Neural cell (in vitro differentiated cells): ENCODE data around the gene MRGPRE. TPM values are rescaled to one million over a fixed set of nuclear protein-coding genes. Genes with fewer than 3 reads are reported as not detected.

Source experiments
- H2AFZ ChIP-seq: fragments of 200-600, 300-800 bp; sonication (generic), shearing (Covaris generic); 2 replicates; pipeline ENCODE4 v1.6.0; 2014; ENCODE audit warnings: low read depth, mild to moderate bottlenecking, antibody characterized with exemption, low read length, moderate library complexity
- H3F3A ChIP-seq: fragments of 200-600 bp; shearing (Covaris generic); 2 replicates; pipeline ENCODE4 v1.6.1; 2016; ENCODE audit warnings: mild to moderate bottlenecking, moderate library complexity, mixed read lengths, antibody characterized with exemption, low read length; ENCODE audit not compliant: insufficient read depth, poor library complexity, severe bottlenecking
- H3K27ac ChIP-seq: fragments of 200-600, 300-800 bp; sonication (generic), shearing (Covaris generic); 2 replicates; pipeline ENCODE4 v1.5.1; 2014; ENCODE audit warnings: mild to moderate bottlenecking, low read length, moderate library complexity
- H3K27me3 ChIP-seq: fragments of 300-800, 200-600 bp; sonication (generic), shearing (Covaris generic); 2 replicates; pipeline ENCODE4 v1.6.0; 2014; ENCODE audit warnings: mild to moderate bottlenecking, low read depth, low read length, moderate library complexity; ENCODE audit not compliant: insufficient read depth
- H3K36me3 ChIP-seq: fragments of 300-800, 200-600 bp; sonication (generic), shearing (Covaris generic); 2 replicates; pipeline ENCODE4 v1.5.1; 2014; ENCODE audit warnings: mild to moderate bottlenecking, antibody characterized with exemption, low read length, moderate library complexity; ENCODE audit not compliant: insufficient read depth
- H3K4me2 ChIP-seq: fragments of 300-800, 200-600 bp; sonication (generic), shearing (Covaris generic); 2 replicates; pipeline ENCODE4 v1.6.0; 2014; ENCODE audit warnings: mild to moderate bottlenecking, low read length
- H3K4me3 ChIP-seq: fragments of 300-800, 200-600 bp; sonication (generic), shearing (Covaris generic); 2 replicates; pipeline ENCODE4 v1.5.1; 2014; ENCODE audit warnings: mild to moderate bottlenecking, low read length, moderate library complexity
- H3K79me2 ChIP-seq: fragments of 200-600 bp; shearing (Covaris generic); replicated peaks from 2 replicates; pipeline ENCODE4 v1.6.0; 2014; ENCODE audit warnings: mild to moderate bottlenecking, low read length, moderate library complexity; ENCODE audit not compliant: insufficient read depth
- H3K9ac ChIP-seq: fragments of 300-800, 200-600 bp; sonication (generic), shearing (Covaris generic); 2 replicates; pipeline ENCODE4 v1.6.1; 2016; ENCODE audit warnings: mild to moderate bottlenecking, low read length, mixed read lengths
- H3K9me2 ChIP-seq: fragments of 200-600 bp; shearing (Covaris generic); 2 replicates; pipeline ENCODE4 v1.6.1; 2016; ENCODE audit warnings: mild to moderate bottlenecking, low read length, mixed read lengths; ENCODE audit not compliant: insufficient read depth
- H3K9me3 ChIP-seq: fragments of 200-600, 300-800 bp; sonication (generic), shearing (Covaris generic); 2 replicates; pipeline ENCODE4 v1.6.1; 2016; ENCODE audit warnings: mild to moderate bottlenecking, mixed run types, low read length, moderate library complexity, mixed read lengths
- H4K20me1 ChIP-seq: fragments of 200-600 bp; shearing (Covaris generic); 2 replicates; pipeline ENCODE4 v1.6.1; 2016; ENCODE audit warnings: mild to moderate bottlenecking, mixed run types; ENCODE audit not compliant: insufficient read depth
- EP300 ChIP-seq: fragments of 450-650 bp; conservative IDR thresholded peaks from 2 replicates; pipeline ENCODE4 v1.6.1; 2014; ENCODE audit warnings: antibody characterized with exemption, mild to moderate bottlenecking, moderate library complexity; ENCODE audit not compliant: poor library complexity, severe bottlenecking
- EZH2 ChIP-seq: fragments of 200-600, 300-800 bp; shearing (Covaris generic), sonication (generic); IDR thresholded peaks from 2 replicates; pipeline ENCODE4 v1.6.1; 2014; ENCODE audit warnings: antibody characterized with exemption, low read length, borderline replicate concordance, mild to moderate bottlenecking; ENCODE audit not compliant: insufficient read depth, poor library complexity, severe bottlenecking
- MXI1 ChIP-seq: fragments of 450-650 bp; conservative IDR thresholded peaks from 2 replicates; pipeline ENCODE4 v1.6.1; 2014; ENCODE audit warnings: antibody characterized with exemption, mild to moderate bottlenecking; ENCODE audit not compliant: poor library complexity, severe bottlenecking
- POLR2AphosphoS5 ChIP-seq: IDR thresholded peaks from 2 replicates; pipeline ENCODE4 v1.6.1; 2012
- RAD21 ChIP-seq: fragments of 450-650 bp; conservative IDR thresholded peaks from 2 replicates; pipeline ENCODE4 v1.6.1; 2014; ENCODE audit warnings: antibody characterized with exemption, mild to moderate bottlenecking, moderate library complexity
- SMC3 ChIP-seq: fragments of 450-650 bp; conservative IDR thresholded peaks from 2 replicates; pipeline ENCODE4 v1.6.1; 2014; ENCODE audit warnings: antibody characterized with exemption, mild to moderate bottlenecking, moderate library complexity; ENCODE audit not compliant: poor library complexity
- TAF1 ChIP-seq: IDR thresholded peaks from 2 replicates; pipeline ENCODE4 v1.6.1; 2012; ENCODE audit warnings: low read depth
- polyA plus RNA-seq: library from polyadenylated mRNA; depleted of rRNA; stranded (reverse); fragments of >200 nt; gene quantifications from 2 replicates; pipeline ENCODE4 v1.2.3, GENCODE V29; 2014
- TF ChIP-seq, protein P1 (sequence below): fragments of 450-650 bp; IDR thresholded peaks from 2 replicates; pipeline ENCODE4 v1.5.1; 2014; ENCODE audit warnings: antibody characterized with exemption, mild to moderate bottlenecking, moderate library complexity; ENCODE audit not compliant: poor library complexity, severe bottlenecking
- TF ChIP-seq, protein P2 (sequence below): IDR thresholded peaks from 2 replicates; pipeline ENCODE4 v1.6.1; 2012; ENCODE audit warnings: borderline replicate concordance

Gene MRGPRE
- polyA plus RNA-seq, 1 donor from 2014 or later = 0.28 TPM

DNA sequence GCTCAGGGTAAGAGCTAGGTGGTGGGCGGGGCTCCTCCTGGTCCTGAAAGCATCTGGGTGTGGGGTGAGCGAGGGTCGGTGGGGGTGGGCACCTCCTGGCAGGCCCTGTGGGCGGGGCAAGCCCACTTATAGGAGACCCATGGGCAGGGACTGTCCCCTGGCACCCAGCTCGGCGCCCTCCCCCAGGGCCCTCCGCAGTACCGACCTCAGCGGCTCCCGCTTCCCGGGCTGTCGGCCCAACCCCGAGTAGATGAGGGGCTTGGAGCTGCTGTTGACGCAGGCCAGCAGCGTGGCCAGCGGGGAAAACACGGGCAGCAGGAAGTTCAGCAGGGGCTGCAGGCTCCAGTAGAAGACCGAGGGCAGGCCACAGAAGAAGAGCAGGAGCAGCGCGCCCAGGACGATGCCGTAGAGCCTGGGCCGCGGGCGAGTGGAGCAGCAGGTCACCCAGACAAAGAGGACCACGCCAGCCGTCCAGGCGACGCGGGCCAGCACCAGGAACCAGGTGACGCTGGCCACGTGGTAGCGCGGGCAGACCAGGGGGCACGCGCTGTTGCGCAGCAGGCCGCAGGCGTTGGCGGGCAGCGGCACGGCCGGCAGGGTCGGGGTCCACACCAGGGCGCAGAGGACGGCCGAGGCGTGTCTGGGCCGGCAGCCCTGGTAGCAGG is 14.3 kb downstream of the MRGPRE start:
- TF ChIP-seq RAD21 (no peak), POLR2AphosphoS5 (no peak), MXI1 (no peak), EZH2 (no peak)
- TF ChIP-seq, protein P1, sequence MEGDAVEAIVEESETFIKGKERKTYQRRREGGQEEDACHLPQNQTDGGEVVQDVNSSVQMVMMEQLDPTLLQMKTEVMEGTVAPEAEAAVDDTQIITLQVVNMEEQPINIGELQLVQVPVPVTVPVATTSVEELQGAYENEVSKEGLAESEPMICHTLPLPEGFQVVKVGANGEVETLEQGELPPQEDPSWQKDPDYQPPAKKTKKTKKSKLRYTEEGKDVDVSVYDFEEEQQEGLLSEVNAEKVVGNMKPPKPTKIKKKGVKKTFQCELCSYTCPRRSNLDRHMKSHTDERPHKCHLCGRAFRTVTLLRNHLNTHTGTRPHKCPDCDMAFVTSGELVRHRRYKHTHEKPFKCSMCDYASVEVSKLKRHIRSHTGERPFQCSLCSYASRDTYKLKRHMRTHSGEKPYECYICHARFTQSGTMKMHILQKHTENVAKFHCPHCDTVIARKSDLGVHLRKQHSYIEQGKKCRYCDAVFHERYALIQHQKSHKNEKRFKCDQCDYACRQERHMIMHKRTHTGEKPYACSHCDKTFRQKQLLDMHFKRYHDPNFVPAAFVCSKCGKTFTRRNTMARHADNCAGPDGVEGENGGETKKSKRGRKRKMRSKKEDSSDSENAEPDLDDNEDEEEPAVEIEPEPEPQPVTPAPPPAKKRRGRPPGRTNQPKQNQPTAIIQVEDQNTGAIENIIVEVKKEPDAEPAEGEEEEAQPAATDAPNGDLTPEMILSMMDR = no peak
- Histone ChIP-seq H4K20me1 (no peaks in the 10 kb centered on the region), H3K9me2 (no peaks in the 10 kb centered on the region)

DNA sequence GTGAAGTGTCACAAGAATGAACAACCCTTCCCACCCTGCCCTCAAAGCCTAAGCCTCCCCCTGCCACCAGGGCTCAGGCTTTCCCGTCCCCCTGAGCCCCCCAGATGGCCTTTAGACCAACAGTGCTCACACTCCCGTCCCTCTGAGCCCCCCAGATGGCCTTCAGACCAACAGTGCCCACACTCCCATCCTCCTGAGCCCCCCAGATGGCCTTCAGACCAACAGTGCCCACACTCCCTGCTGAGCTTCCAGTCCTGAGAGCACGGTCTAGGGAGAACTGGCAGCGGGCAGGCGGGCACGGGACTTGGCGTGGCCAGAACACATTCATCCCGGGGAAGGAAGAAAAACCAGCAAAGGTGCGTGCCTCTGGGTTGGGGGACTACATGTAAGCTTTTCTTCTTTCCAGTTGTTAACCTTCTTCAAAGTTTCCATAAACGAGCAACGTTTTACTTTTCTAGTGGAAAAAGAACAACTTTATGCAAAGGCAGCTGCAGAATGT is 16.1 kb downstream of the MRGPRE start:
- H3K4me2 ChIP-seq = no peak overlapping the region
- H3K4me3 ChIP-seq = no peak overlapping the region
- no peaks in the 10 kb centered on the region for H3F3A ChIP-seq
- no peaks in the 10 kb centered on the region for H3K9me2 ChIP-seq
- H2AFZ ChIP-seq = no peak overlapping the region
- H3K36me3 ChIP-seq = no peaks in the 10 kb centered on the region
- H4K20me1 ChIP-seq = no peaks in the 10 kb centered on the region
- no peaks in the 10 kb centered on the region for H3K79me2 ChIP-seq
- no peak overlapping the region for H3K9ac ChIP-seq
- no peaks in the 10 kb centered on the region for H3K27me3 ChIP-seq
- H3K9me3 ChIP-seq = no peaks in the 10 kb centered on the region
- no peak overlapping the region for H3K27ac ChIP-seq
- TF ChIP-seq POLR2AphosphoS5 (no peak), EP300 (no peak), SMC3 (no peak), RAD21 (no peak), MXI1 (no peak), TAF1 (no peak), EZH2 (no peak)
- TF ChIP-seq, protein P2, sequence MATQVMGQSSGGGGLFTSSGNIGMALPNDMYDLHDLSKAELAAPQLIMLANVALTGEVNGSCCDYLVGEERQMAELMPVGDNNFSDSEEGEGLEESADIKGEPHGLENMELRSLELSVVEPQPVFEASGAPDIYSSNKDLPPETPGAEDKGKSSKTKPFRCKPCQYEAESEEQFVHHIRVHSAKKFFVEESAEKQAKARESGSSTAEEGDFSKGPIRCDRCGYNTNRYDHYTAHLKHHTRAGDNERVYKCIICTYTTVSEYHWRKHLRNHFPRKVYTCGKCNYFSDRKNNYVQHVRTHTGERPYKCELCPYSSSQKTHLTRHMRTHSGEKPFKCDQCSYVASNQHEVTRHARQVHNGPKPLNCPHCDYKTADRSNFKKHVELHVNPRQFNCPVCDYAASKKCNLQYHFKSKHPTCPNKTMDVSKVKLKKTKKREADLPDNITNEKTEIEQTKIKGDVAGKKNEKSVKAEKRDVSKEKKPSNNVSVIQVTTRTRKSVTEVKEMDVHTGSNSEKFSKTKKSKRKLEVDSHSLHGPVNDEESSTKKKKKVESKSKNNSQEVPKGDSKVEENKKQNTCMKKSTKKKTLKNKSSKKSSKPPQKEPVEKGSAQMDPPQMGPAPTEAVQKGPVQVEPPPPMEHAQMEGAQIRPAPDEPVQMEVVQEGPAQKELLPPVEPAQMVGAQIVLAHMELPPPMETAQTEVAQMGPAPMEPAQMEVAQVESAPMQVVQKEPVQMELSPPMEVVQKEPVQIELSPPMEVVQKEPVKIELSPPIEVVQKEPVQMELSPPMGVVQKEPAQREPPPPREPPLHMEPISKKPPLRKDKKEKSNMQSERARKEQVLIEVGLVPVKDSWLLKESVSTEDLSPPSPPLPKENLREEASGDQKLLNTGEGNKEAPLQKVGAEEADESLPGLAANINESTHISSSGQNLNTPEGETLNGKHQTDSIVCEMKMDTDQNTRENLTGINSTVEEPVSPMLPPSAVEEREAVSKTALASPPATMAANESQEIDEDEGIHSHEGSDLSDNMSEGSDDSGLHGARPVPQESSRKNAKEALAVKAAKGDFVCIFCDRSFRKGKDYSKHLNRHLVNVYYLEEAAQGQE = no peak
- TF ChIP-seq, protein P1 = no peak

More for the DNA sequence above, 14.3 kb downstream of the MRGPRE start:
- H3K4me2 ChIP-seq = no peak overlapping the region
- no peaks in the 10 kb centered on the region for H3K36me3 ChIP-seq
- H3K9me3 ChIP-seq = no peaks in the 10 kb centered on the region
- H3K4me3 ChIP-seq = no peak overlapping the region
- H3F3A ChIP-seq = no peaks in the 10 kb centered on the region
- no peak overlapping the region for H3K27ac ChIP-seq
- H3K79me2 ChIP-seq = no peaks in the 10 kb centered on the region
- H3K27me3 ChIP-seq = no peaks in the 10 kb centered on the region
- no peak overlapping the region for H3K9ac ChIP-seq
- no peak overlapping the region for H2AFZ ChIP-seq
